Measurements from ENCODE around the gene RPS6KC1.
"Not testable (repeated sequence)": the region's sequence is repeated elsewhere in the genome, so short reads cannot be mapped to it uniquely, and the experiment has no call there.

Gene RPS6KC1

GRCh38 chr1:213154056-213154685, 103.1 kb downstream of the RPS6KC1 start:
- H3K9me2 ChIP-seq (ENCODE audit: low read depth, low read length): no peaks in the 10 kb centered on the region
- no peak overlapping the region for H3K4me3 ChIP-seq (ENCODE audit: low read depth, low read length, poor library complexity, severe bottlenecking)
- no peak overlapping the region for H2AFZ ChIP-seq (ENCODE audit: low read length)
- no peaks in the 10 kb centered on the region for H3K4me1 ChIP-seq (ENCODE audit: insufficient read depth, low read length, severe bottlenecking)
- no peaks in the 10 kb centered on the region for H4K20me1 ChIP-seq (ENCODE audit: insufficient read depth, low read length)
- no peaks in the 10 kb centered on the region for H3K79me2 ChIP-seq (ENCODE audit: insufficient read depth, low read length)
- H3K4me2 ChIP-seq (ENCODE audit: low read length): no peak overlapping the region
- no peaks in the 10 kb centered on the region for H3K9me3 ChIP-seq (ENCODE audit: low read length)
- H3K9ac ChIP-seq (ENCODE audit: low read length): no peak overlapping the region
- H3K27me3 ChIP-seq (ENCODE audit: insufficient read depth, low read length): no peaks in the 10 kb centered on the region
- no peak for TF ChIP-seq CTCF (IDR thresholded peaks at IDR 0.05; ENCODE audit: low read length)
- no peak for TF ChIP-seq EZH2 (IDR thresholded peaks at IDR 0.05; ENCODE audit: borderline replicate concordance, low read length)
- H3K27ac ChIP-seq (ENCODE audit: low read depth, low read length, poor library complexity, severe bottlenecking): no peak overlapping the region
- H3F3A ChIP-seq (ENCODE audit: insufficient read depth, low read length): no peaks in the 10 kb centered on the region
- H3K36me3 ChIP-seq (ENCODE audit: insufficient read depth, low read length): no peaks in the 10 kb centered on the region

- no peak overlapping the region for H2AFZ ChIP-seq (ENCODE audit: low read length)
These were observed 108.3 kb downstream of the RPS6KC1 start for GRCh38 chr1:213159376-213159775.

GRCh38 chr1:213160442-213160841, 109.4 kb downstream of the RPS6KC1 start:
- not testable (repeated sequence) for H3K9me2 ChIP-seq (ENCODE audit: low read depth, low read length); H3F3A ChIP-seq (ENCODE audit: insufficient read depth, low read length); H3K27ac ChIP-seq (ENCODE audit: low read depth, low read length, poor library complexity, severe bottlenecking); H3K27me3 ChIP-seq (ENCODE audit: insufficient read depth, low read length); H3K4me2 ChIP-seq (ENCODE audit: low read length); H3K79me2 ChIP-seq (ENCODE audit: insufficient read depth, low read length); H3K9ac ChIP-seq (ENCODE audit: low read length); H3K36me3 ChIP-seq (ENCODE audit: insufficient read depth, low read length); H3K4me1 ChIP-seq (ENCODE audit: insufficient read depth, low read length, severe bottlenecking); H3K9me3 ChIP-seq (ENCODE audit: low read length); H2AFZ ChIP-seq (ENCODE audit: low read length); H4K20me1 ChIP-seq (ENCODE audit: insufficient read depth, low read length); H3K4me3 ChIP-seq (ENCODE audit: low read depth, low read length, poor library complexity, severe bottlenecking)

More at GRCh38 chr1:213159376-213159775, 108.3 kb downstream of the RPS6KC1 start:
- H3K36me3 ChIP-seq (ENCODE audit: insufficient read depth, low read length): no peaks in the 10 kb centered on the region
- TF ChIP-seq CTCF (IDR thresholded peaks at IDR 0.05; ENCODE audit: low read length) (no peak), EZH2 (IDR thresholded peaks at IDR 0.05; ENCODE audit: borderline replicate concordance, low read length) (no peak)
- no peaks in the 10 kb centered on the region for H3K4me1 ChIP-seq (ENCODE audit: insufficient read depth, low read length, severe bottlenecking)
- H3K9me2 ChIP-seq (ENCODE audit: low read depth, low read length): no peaks in the 10 kb centered on the region
- no peaks in the 10 kb centered on the region for H3K9me3 ChIP-seq (ENCODE audit: low read length)
- no peaks in the 10 kb centered on the region for H3F3A ChIP-seq (ENCODE audit: insufficient read depth, low read length)
- H3K27me3 ChIP-seq (ENCODE audit: insufficient read depth, low read length): no peaks in the 10 kb centered on the region
- no peak overlapping the region for H3K4me3 ChIP-seq (ENCODE audit: low read depth, low read length, poor library complexity, severe bottlenecking)
- no peaks in the 10 kb centered on the region for H4K20me1 ChIP-seq (ENCODE audit: insufficient read depth, low read length)
- no peak overlapping the region for H3K27ac ChIP-seq (ENCODE audit: low read depth, low read length, poor library complexity, severe bottlenecking)
- H3K4me2 ChIP-seq (ENCODE audit: low read length): no peak overlapping the region
- H3K79me2 ChIP-seq (ENCODE audit: insufficient read depth, low read length): no peaks in the 10 kb centered on the region
- H3K9ac ChIP-seq (ENCODE audit: low read length): no peak overlapping the region

GRCh38 chr1:213162338-213162737, 111.3 kb downstream of the RPS6KC1 start:
- Histone ChIP-seq H3F3A (ENCODE audit: insufficient read depth, low read length) (no peaks in the 10 kb centered on the region), H3K4me3 (ENCODE audit: low read depth, low read length, poor library complexity, severe bottlenecking) (no peak overlapping the region)

More at GRCh38 chr1:213162338-213162737, 111.3 kb downstream of the RPS6KC1 start:
- Histone ChIP-seq H3K4me1 (ENCODE audit: insufficient read depth, low read length, severe bottlenecking) (no peaks in the 10 kb centered on the region), H3K9me3 (ENCODE audit: low read length) (no peaks in the 10 kb centered on the region), H3K9me2 (ENCODE audit: low read depth, low read length) (no peaks in the 10 kb centered on the region), H3K79me2 (ENCODE audit: insufficient read depth, low read length) (no peaks in the 10 kb centered on the region), H3K27ac (ENCODE audit: low read depth, low read length, poor library complexity, severe bottlenecking) (no peak overlapping the region), H3K9ac (ENCODE audit: low read length) (no peak overlapping the region), H3K36me3 (ENCODE audit: insufficient read depth, low read length) (no peaks in the 10 kb centered on the region), H4K20me1 (ENCODE audit: insufficient read depth, low read length) (no peaks in the 10 kb centered on the region), H3K4me2 (ENCODE audit: low read length) (no peak overlapping the region), H2AFZ (ENCODE audit: low read length) (no peak overlapping the region), H3K27me3 (ENCODE audit: insufficient read depth, low read length) (no peaks in the 10 kb centered on the region)
- no peak for TF ChIP-seq EZH2 (IDR thresholded peaks at IDR 0.05; ENCODE audit: borderline replicate concordance, low read length)
- TF ChIP-seq CTCF (IDR thresholded peaks at IDR 0.05; ENCODE audit: low read length): no peak

All from OCI-LY1 (cell line).